ENCODE data around the gene SH3PXD2B. TPM values are rescaled to one million over a fixed set of nuclear protein-coding genes. Genes with fewer than 3 reads are reported as not detected.

Gene SH3PXD2B
- total and polyA plus RNA-seq, 2 of the 13 experiments (the other 11 are each of a cell fraction or from before 2014, with no cell fraction given): 3.4 to 4.6 TPM

DNA sequence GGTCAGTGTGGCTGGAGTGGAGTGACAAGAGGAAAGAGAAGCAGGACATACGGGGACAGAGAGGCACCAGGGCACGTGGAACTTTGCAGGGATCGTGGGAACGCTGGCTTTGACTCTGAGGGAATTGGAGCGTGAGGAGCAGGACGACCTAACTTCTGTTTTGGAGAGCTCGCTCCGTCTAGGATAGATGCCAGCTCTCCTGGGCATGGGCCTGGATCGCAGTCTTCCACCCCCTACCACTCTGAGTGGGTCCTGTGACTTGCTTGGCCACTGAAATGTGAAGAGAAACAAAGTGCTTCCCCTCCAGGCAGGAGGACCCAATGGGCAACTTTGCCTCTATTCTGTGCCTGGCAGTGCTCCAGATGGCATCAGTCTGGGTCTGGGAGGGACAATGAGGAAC, 8.7 kb upstream of the SH3PXD2B start:
- Histone ChIP-seq H3K4me3 (replicated peaks in 1 of 3; ENCODE audit: insufficient read depth in 1 of 3, low read depth in 2 of 3, low read length in 3 of 3) (no peak overlapping the region), H3K9ac (ENCODE audit: insufficient read depth, low read depth, low read length) (no peak overlapping the region), H3K4me1 (ENCODE audit: insufficient read depth, low read length) (peaks cover 31% of the 10 kb centered on the region), H3K36me3 (replicated peaks in 1 of 2; ENCODE audit: control insufficient read depth in 1 of 2, insufficient read depth in 2 of 2, low read length in 2 of 2) (no peaks in the 10 kb centered on the region), H3K27ac (ENCODE audit: extremely low read length, insufficient read depth, low read length) (no peak overlapping the region), H4K20me1 (ENCODE audit: insufficient read depth, low read length) (no peaks in the 10 kb centered on the region), H3K9me3 (ENCODE audit: low read length) (no peaks in the 10 kb centered on the region), H3K4me2 (ENCODE audit: low read depth, low read length) (no peak overlapping the region), H3K27me3 (ENCODE audit: control insufficient read depth in 1 of 2, insufficient read depth in 2 of 2, low read length in 2 of 2) (peaks cover 2 to 9% of the 10 kb centered on the region in 2 experiments; a peak in 2 of 5 replicates), H2AFZ (ENCODE audit: low read length) (no peak overlapping the region), H3K79me2 (ENCODE audit: insufficient read depth, low read length) (no peaks in the 10 kb centered on the region)
- DNase-seq (ENCODE audit: low spot score) (no peak), FAIRE-seq (no peak), ATAC-seq (no peak)
- in situ Hi-C loops (cut with HindIII; ENCODE audit: extremely low pct_ligation_motif_present, low pct_unique_long_range_greater_than_20kb) (no loop called here), intact Hi-C loops (cut with micrococcal nuclease; ENCODE audit: unreplicated experiment) (no loop called here)
- BruUV-seq (replicated peaks): no TSS peak
- TF ChIP-seq YEATS4 (CRISPR knock-in tag; IDR thresholded peaks at IDR 0.05; ENCODE audit: borderline replicate concordance) (no peak), ZNF839 (CRISPR knock-in tag; IDR thresholded peaks at IDR 0.05; ENCODE audit: borderline replicate concordance) (no peak), MYNN (CRISPR knock-in tag; IDR thresholded peaks at IDR 0.05; ENCODE audit: low read depth) (no peak), RARA (CRISPR knock-in tag; IDR thresholded peaks at IDR 0.05) (no peak), POLR2G (IDR thresholded peaks at IDR 0.05; ENCODE audit: low read depth, low read length) (no peak), ZNF260 (CRISPR knock-in tag; IDR thresholded peaks at IDR 0.05; ENCODE audit: borderline replicate concordance, low read depth) (no peak), CAMTA2 (CRISPR knock-in tag; IDR thresholded peaks at IDR 0.05; ENCODE audit: borderline replicate concordance) (no peak), ZBTB21 (CRISPR knock-in tag; IDR thresholded peaks at IDR 0.05) (no peak), SRY (CRISPR knock-in tag; IDR thresholded peaks at IDR 0.05) (no peak), KDM6A (CRISPR knock-in tag; IDR thresholded peaks at IDR 0.05; ENCODE audit: low read depth) (no peak)
- CTCF ChIA-PET (ENCODE audit: low intra/inter-chr PET ratio, low total read pairs): interaction anchor here (3.1 kb wide), 1 partner anchor 234 kb away, joined by 13 read pairs; no protein-coding TSS in a partner anchor
- 58% methylated on average over 6 of the region's 9 CpGs for WGBS (ENCODE audit: low lambda C conversion rate)
- POLR2A ChIA-PET: no interaction called here

DNA sequence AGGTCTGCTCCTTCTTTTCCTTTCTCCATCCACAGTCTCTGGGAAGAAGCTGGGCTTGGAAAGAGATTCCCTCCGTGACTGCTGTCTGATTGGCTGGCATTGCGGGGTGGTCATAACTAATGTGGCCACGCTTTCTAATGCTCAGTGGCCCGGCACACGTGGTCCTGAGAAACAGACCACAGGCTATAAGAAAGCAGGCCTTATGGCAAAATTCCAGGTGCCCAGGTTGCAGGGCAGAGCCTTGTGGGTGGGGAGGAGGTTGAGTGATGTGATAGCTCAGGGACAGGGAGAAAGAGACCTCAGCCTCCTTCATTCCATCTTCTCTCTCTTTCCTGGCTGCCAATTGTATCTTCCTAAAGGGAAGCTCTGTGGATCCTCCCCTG, 5.4 kb upstream of the SH3PXD2B start:
- FAIRE-seq (no peak), ATAC-seq (no peak), DNase-seq (ENCODE audit: low spot score) (no peak)
- intact Hi-C loops (cut with micrococcal nuclease; ENCODE audit: unreplicated experiment) (no loop called here), in situ Hi-C loops (cut with HindIII; ENCODE audit: extremely low pct_ligation_motif_present, low pct_unique_long_range_greater_than_20kb) (no loop called here)
- Histone ChIP-seq H3K36me3 (replicated peaks in 1 of 2; ENCODE audit: control insufficient read depth in 1 of 2, insufficient read depth in 2 of 2, low read length in 2 of 2) (no peaks in the 10 kb centered on the region), H3K9me3 (ENCODE audit: low read length) (no peaks in the 10 kb centered on the region), H3K4me3 (replicated peaks in 1 of 3; ENCODE audit: insufficient read depth in 1 of 3, low read depth in 2 of 3, low read length in 3 of 3) (no peak overlapping the region), H2AFZ (ENCODE audit: low read length) (no peak overlapping the region), H3K27ac (ENCODE audit: extremely low read length, insufficient read depth, low read length) (no peak overlapping the region), H3K79me2 (ENCODE audit: insufficient read depth, low read length) (no peaks in the 10 kb centered on the region), H3K4me1 (ENCODE audit: insufficient read depth, low read length) (peaks cover 48% of the 10 kb centered on the region), H3K9ac (ENCODE audit: insufficient read depth, low read depth, low read length) (no peak overlapping the region), H3K4me2 (ENCODE audit: low read depth, low read length) (peak overlapping the region; percentile 26; the same call in 1 of the 2 replicates), H3K27me3 (ENCODE audit: control insufficient read depth in 1 of 2, insufficient read depth in 2 of 2, low read length in 2 of 2) (peaks cover 2 to 9% of the 10 kb centered on the region in 2 experiments; a peak in 2 of 5 replicates), H4K20me1 (ENCODE audit: insufficient read depth, low read length) (no peaks in the 10 kb centered on the region)
- ChIA-PET CTCF (ENCODE audit: low intra/inter-chr PET ratio, low total read pairs) (no interaction called here), POLR2A (no interaction called here)
- no peak for TF ChIP-seq ZNF652 (CRISPR knock-in tag; IDR thresholded peaks at IDR 0.05; ENCODE audit: borderline replicate concordance, low read depth)
- no TSS peak for BruUV-seq (replicated peaks)
- WGBS (ENCODE audit: low lambda C conversion rate): 44% methylated on average over 5 of the region's 5 CpGs
